Measurements from ENCODE around the gene AXL. TPM values are rescaled to one million over a fixed set of nuclear protein-coding genes. Genes with fewer than 3 reads are reported as not detected.

Gene AXL
- total and polyA plus RNA-seq, 11 donors, result 5.0 to 62.5 (median 13.2) TPM

DNA sequence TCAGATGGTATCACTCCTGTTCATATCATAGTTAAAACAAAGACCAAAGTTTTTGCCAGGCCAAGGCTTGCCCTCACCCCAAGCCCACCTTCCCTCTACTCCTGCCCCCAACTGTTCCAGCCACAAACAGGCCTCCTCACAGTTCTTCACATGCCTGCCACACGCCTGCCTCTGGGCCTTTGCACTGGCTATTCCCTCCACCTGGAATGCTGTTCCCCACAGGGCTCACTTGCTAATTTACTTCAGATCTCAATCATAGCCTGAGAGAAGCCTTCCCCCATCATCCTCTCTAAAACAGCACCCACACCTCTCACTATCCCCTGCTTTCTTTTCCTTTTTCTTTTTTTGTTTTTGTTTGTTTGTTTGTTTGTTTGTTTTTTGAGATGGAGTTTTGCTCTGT lies 4.9 kb upstream of the AXL start:
- DNase-seq, result peak in 1 of 5 donors; percentile 16
- H3K4me3 ChIP-seq, result no peak overlapping the region
- ATAC-seq, result no peak
- 89 to 97% (median 91%) methylated on average over 1 of the region's 1 CpG for WGBS, 4 donors
- peaks cover 0 to 14% (median 0%) of the 10 kb centered on the region in 12 donors for H3K4me1 ChIP-seq
- TF ChIP-seq POLR2A (IDR thresholded peaks at IDR 0.05), result no peak
- TF ChIP-seq, protein P1, sequence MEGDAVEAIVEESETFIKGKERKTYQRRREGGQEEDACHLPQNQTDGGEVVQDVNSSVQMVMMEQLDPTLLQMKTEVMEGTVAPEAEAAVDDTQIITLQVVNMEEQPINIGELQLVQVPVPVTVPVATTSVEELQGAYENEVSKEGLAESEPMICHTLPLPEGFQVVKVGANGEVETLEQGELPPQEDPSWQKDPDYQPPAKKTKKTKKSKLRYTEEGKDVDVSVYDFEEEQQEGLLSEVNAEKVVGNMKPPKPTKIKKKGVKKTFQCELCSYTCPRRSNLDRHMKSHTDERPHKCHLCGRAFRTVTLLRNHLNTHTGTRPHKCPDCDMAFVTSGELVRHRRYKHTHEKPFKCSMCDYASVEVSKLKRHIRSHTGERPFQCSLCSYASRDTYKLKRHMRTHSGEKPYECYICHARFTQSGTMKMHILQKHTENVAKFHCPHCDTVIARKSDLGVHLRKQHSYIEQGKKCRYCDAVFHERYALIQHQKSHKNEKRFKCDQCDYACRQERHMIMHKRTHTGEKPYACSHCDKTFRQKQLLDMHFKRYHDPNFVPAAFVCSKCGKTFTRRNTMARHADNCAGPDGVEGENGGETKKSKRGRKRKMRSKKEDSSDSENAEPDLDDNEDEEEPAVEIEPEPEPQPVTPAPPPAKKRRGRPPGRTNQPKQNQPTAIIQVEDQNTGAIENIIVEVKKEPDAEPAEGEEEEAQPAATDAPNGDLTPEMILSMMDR (IDR thresholded peaks at IDR 0.05), result no peak
- no peaks in the 10 kb centered on the region for H3K36me3 ChIP-seq
- H3K9me3 ChIP-seq, result no peaks in the 10 kb centered on the region
- H3K27ac ChIP-seq, result no peak overlapping the region
- intact Hi-C loops (cut with DNase I), result no loop called here
- H3K27me3 ChIP-seq, result peaks cover 0 to 11% (median 0%) of the 10 kb centered on the region in 9 donors

DNA sequence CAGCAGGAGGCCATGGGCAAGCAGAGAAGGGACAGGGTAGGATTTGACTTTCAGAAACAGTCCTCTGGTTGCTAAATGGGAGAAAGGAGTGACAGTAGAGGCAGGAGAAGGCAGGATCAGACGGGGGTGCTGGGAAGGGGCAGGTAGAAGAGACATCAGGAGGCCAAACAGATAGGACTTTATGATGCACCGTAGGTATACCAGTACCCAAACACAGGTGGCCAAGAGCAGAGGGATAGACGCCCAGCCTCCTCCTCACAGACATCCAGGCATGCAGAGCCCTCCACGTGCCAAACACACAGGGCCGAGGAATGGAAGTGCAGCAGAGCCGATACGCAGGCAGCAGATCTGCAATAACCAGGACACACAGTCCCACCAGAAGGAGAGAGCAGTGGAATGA lies 1.3 kb upstream of the AXL start:
- H3K27me3 ChIP-seq, result peaks cover 0 to 14% (median 0%) of the 10 kb centered on the region in 9 donors

DNA sequence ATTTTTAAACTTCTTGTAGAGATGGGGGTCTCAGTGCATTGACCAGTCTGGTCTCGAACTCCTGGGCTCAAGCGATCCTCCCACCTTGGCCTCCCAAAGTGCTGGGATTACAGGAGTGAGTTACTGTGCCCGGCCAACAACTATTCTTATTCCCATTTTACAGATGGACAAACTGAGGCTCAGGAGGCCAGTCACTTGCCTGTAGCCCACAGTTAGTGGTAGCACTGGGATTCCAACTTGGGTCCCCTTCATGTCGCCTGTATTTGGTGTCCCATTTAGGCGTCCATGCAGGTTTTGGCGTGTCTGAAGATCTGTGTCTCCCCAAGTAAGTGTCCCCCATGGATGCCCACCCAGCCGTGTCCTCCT lies 791 bp upstream of the AXL start:
- Histone ChIP-seq H3K27me3 (peaks cover 0 to 14% (median 0%) of the 10 kb centered on the region in 9 donors), H3K9me3 (no peaks in the 10 kb centered on the region), H3K4me3 (peak overlapping the region in 9 of 12 donors; percentile 58 to 79 (median 72)), H3K27ac (peak overlapping the region; percentile 67 to 97 (median 94)), H3K4me1 (peaks cover 0 to 22% (median 4%) of the 10 kb centered on the region in 12 donors), H3K36me3 (peaks cover 0 to 17% (median 0%) of the 10 kb centered on the region in 9 donors)
- 66 to 77% (median 73%) methylated on average over 6 to 7 of the region's 7 CpGs for WGBS, 4 donors
- intact Hi-C loops (cut with DNase I), result no loop called here
- no peak for TF ChIP-seq POLR2A (IDR thresholded peaks at IDR 0.05)
- TF ChIP-seq, protein P1 (IDR thresholded peaks at IDR 0.05), result no peak
- ATAC-seq, result no peak
- no peak for DNase-seq

More for the DNA sequence above, 1.3 kb upstream of the AXL start:
- Histone ChIP-seq H3K9me3 (no peaks in the 10 kb centered on the region), H3K4me1 (peaks cover 0 to 22% (median 4%) of the 10 kb centered on the region in 12 donors), H3K27ac (peak overlapping the region in 6 of 12 donors; percentile 77 to 96 (median 94)), H3K4me3 (no peak overlapping the region), H3K36me3 (peaks cover 0 to 17% (median 0%) of the 10 kb centered on the region in 9 donors)
- DNase-seq (peak in 1 of 5 donors; percentile 57), ATAC-seq (no peak)
- WGBS, 4 donors, result 57 to 80% (median 73%) methylated on average over 7 of the region's 7 CpGs
- TF ChIP-seq, protein P1 (IDR thresholded peaks at IDR 0.05), result no peak
- no peak for TF ChIP-seq POLR2A (IDR thresholded peaks at IDR 0.05)
- intact Hi-C loops (cut with DNase I), result no loop called here

DNA sequence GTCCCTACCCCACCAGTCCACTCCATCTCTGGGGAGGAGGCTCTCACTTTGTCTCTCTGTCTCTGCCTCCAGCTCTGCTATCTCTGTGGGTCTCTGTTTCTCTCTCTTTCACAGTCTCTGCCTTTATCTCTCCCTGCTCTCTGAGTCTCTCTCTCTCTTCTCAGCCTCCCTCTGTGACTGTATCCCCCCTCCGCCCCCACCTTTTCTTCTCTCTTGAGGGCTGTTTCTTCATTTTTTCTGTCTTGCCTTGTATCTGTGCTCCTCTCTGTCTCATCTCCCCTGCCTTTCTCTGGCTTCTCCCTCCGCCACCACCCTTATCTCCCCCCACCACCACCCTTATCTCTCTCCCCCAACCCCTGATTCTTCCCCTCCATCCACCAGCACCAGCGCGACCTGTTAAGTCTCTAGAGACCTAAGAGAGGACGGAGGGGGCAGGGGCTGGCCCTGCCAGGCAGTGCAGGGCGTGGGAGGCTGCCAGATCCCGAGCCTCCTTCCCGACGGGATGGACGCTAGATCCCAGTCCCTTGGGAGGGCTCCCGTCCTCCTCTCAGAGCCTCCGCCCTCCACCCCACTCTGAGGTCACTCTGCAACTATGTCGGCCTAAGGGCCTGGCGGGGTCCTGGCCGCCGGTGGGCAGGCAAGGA lies 1.0 kb downstream of the AXL start:
- Histone ChIP-seq H3K27ac (peak overlapping the region; percentile 80 to 97 (median 94)), H3K9me3 (no peaks in the 10 kb centered on the region), H3K4me1 (peaks cover 0 to 22% (median 5%) of the 10 kb centered on the region in 12 donors), H3K4me3 (peak overlapping the region; percentile 2 to 79 (median 67)), H3K27me3 (peaks cover 0 to 14% (median 0%) of the 10 kb centered on the region in 9 donors), H3K36me3 (peaks cover 0 to 17% (median 0%) of the 10 kb centered on the region in 9 donors)
- intact Hi-C loops (cut with DNase I), result loop anchor here in 1 of 10 donors (5.0 kb wide), 1 partner anchor 42 kb away; the partner anchor contains the start of gene HNRNPUL1
- DNase-seq, result peak; percentile 69 to 76 (median 73)
- WGBS, 4 donors, result 26 to 45% (median 39%) methylated on average over 16 of the region's 16 CpGs
- ATAC-seq, result peak in 3 of 4 donors; percentile 21 to 40 (median 37)
- TF ChIP-seq, protein P1 (IDR thresholded peaks at IDR 0.05), result no peak
- no peak for TF ChIP-seq POLR2A (IDR thresholded peaks at IDR 0.05)
